NCI-H2196 treated with DMSO at 0.1 percent for 48 hours (cell line): ENCODE results near the gene CDK19.
"Not testable (repeated sequence)": the region's sequence is repeated elsewhere in the genome, so short reads cannot be mapped to it uniquely, and the experiment has no call there.

Source experiments
- DNase-seq: peaks from one replicate; lab custom pipeline; 2025; ENCODE audit not compliant: unreplicated experiment; lab: John Stamatoyannopoulos, UW

CDK19 gene

DNA sequence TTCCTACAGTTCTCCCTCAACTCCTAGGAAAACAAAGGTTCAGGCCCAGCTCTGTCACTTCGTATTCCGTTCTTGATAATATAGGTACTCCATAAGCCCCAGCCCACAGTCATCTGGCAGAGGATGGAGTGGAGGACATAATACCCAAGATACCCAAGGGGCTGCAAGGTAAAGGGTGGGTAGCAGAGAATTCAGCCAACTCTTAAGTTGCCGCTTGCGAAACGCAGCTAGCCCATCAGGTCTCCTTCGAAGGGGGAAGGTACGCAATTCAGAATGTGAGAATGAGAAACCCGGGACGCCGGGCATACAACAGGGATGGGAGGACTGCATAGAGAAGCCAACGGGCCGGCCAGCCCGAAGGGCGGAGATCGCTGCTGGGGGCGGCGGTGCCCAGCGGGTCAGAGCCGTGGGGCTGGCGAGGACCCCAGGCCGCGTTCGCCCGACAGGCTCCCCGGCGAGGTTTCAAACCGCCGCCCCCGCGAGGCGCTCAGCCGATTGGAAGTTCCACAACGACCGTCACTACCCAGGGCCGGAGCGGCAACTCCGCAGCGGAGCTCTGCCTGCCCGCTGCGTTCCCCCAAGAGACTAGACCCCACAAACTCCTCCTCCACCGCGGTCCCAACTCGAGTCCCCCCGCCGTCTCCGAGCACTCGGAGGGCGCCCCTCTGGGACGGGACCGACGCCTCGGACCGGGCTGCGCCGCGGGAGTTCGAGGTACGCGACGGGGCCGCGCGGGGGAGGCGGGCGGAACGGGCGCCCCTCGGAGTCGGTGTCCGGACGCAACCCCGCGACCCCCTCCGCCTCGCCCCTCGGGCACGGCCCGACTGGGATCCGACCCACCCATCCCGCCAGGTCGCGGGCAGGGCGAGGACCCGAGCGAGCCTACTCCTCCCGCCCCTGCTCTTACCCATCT is 911 bp downstream of the CDK19 start:
- peak; percentile 9 for DNase-seq

DNA sequence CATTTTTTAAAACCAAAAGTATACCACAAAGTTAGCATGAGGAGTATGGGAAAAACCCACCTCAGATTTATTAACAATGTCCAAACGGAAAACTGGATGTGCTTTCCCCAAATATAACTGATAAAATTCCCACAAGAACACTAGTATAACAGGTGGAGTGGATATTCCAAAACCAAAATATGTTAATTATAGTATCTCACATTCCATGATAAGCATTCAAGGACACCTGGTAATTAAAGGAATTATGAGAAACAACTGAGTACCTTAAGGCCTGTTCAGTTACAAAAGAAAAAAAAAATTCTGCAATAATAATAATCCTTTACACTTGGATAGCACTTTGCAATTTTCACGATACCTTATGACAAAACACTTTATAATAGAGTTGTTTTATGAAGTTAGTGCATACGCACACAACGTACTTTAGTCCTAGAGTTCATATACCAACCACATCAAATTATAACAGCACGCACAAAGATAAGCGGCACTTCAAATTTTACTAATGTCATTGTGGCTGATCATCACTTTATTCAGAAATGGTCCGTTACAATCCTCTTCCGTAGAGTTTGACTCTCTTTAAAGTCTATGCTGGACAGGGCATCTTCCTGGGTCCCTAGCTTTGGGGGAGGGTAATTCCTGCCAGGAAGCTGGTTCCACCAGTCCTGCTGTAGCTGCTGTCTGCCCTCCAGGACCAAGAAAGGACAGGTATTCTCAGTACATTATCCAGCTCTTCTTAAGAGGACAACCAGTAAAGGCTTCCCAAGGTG is 1.7 kb downstream of the CDK19 start:
- no peak for DNase-seq

DNA sequence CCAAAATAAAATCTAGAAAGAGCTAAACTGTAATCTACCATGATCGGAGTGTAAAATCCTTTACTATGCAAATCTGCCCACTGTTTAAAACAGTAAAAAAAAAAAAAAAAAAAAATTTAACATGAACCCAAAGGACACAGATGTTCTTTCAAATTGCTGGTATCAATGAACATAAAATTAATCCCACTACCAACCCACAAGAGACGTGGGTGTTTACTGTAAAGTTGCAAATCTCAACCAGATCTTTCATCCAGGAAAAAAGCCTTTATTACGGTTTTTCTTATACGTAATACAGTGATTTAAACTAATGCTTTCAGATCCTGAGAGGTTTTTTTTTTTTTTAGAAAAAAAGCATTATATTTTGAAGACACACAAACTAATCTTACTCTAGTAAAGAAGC is 2.5 kb downstream of the CDK19 start:
- no peak for DNase-seq

DNA sequence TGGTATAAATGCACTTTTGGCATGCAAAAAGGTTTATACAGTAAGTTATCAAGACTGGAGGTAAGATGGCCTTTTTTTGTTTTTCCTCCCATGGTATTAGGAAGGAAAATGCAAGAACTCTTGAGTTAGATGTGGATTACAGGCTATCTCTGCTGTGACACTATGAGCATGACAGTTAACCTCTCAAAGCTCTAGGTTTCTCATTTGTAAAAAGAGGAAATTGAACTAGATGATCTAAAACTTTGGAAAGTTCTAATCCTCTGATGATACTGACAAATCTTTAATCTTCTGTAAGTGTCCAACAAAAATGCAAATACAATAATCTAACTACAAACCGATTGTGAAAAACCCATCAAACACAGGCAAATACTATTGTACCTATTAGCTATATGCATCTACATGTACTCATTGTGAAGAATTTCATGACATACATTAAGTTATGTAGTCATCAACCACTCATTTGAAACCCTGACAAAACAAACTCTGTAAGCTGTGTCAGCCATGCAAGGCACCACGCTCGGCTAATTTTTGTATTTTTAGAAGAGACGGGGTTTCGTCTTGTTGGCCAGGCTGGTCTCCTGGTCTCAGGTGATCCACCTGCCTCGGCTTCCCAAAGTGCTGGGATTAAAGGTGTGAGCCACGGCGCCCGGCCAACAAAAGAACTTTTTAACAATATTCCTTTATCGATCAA is 4.2 kb downstream of the CDK19 start:
- no peak for DNase-seq

DNA sequence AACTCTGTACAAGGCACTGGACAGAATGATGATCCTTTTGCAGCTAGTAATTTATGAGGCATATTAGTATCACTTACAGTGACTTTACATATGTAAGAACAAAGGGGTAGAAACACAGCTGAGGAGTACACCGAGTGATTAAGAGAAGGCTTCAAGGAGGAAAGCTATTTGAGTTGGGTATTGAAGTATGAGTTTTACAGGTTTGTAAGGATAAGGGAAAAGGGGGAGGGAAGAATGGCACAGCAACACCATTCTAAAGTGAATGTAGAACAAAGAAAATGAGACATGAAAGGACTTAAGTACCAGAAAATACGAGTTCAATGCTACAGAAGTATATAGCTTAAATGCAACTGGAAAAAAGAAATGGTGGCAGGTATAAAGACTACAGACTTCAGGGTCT is 5.5 kb downstream of the CDK19 start:
- no peak for DNase-seq

DNA sequence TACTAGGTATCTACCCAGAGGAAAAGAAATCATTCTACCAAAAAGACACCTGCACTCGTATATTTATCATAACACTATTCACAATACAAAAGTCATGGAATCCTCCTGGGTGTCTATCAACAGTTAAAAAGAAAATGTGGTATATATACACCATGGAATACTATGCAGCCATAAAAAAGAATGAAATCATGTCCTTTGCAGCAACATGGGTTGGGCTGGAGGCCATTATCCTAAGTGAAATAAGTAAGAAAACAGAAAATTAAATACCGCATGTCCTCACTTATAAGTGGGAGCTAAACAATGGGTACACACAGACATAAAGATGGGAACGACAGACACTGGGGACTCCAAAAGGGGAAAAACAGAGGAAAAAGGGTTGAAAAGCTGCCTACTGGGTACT is 13.1 kb downstream of the CDK19 start:
- DNase-seq: not testable (repeated sequence)

DNA sequence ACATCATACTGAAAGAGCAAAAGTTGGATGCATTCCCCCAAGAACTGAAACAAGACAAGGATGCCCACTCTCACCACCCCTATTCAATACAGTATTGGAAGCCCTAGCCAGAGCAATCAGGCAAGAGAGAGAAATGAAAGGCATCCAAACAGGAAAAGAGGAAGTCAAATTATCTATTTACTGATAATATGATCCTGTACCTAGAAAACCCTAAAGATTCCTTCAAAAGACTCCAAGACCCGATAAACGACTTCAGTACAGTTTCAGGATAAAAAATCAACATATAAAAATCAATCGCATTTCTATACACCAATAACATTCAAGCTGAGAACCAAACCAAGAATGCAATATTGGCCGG is 14.5 kb downstream of the CDK19 start:
- no peak for DNase-seq

DNA sequence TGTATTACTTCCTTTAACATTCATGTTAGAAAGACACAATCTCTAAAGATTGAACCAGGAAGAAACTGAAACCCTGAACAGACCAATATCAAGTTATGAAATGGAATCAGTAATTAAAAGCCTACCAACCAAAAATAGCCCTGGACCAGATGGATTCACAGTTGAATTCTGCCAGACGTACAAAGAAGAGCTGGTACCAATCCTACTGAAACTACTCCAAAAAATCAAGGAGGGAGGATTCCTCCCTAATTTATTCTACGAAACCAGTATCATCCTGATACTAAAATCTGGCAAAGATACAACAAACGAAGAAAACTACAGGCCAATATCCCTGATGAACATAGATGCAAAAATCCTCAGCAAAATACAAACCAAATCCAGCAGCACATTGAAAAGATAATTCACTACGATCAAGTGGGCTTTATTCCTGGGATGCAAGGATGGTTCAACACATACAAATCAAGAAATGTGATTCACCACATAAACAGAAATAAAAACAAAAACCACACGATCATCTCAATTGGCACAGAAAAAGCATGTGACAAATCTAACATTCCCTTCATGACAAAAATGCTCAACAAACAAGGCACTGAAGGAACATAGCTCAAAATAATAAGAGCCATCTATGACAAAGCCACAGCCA is 15.0 kb downstream of the CDK19 start:
- DNase-seq: no peak

DNA sequence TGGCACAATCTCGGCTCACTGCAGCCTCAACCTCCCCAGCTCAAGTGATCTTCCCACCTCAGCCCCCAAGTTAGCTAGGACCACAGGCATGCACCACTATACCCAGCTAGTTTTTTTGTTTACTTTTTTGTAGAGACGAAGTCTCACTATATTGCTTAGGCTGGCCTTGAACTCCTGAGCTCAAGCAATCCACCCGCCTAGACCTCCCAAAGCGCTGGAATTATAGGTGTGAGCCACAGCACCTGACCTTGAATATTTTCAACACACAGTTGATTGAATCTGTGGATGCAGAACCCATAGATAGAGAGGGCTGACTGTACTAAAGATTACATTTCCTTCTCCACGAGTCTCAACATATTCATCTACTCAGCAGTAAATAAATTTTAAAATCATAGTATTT is 15.6 kb downstream of the CDK19 start:
- DNase-seq: no peak

DNA sequence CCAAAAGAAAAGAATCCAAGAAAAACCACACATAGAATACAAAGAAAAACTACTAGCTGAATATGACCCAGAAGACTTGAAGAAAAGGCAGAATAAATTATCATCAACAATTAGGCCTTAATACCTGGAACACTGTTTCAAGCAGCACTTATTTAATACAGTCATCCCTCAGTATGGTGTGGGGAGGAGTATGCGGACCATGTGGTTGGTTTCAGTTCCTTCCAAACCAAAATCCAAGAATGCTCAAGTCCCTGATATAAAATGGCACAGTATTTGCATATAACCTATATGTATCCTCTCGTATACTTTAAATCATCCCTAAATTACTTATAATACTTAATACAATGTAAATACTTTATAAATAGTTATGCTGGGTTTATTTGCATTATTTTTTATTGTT is 16.1 kb downstream of the CDK19 start:
- no peak for DNase-seq

DNA sequence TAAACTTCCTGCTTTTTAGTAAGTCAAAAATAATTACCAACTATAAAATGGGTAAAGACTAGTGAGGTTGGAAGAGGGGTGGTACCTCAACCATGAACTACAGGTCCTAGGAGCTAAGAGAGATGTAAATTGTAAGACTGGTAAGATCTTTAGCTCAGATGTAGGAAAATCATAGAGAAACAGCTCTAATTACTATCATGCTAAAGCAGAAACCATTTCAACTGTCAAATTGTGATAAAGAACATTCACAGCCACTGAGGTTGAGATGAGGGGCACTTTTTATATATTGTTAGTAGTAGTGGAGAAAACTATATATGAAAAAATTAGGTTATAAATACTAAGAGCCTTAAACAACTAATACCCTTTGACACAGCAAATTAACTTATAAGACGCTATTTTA is 20.0 kb downstream of the CDK19 start:
- no peak for DNase-seq

DNA sequence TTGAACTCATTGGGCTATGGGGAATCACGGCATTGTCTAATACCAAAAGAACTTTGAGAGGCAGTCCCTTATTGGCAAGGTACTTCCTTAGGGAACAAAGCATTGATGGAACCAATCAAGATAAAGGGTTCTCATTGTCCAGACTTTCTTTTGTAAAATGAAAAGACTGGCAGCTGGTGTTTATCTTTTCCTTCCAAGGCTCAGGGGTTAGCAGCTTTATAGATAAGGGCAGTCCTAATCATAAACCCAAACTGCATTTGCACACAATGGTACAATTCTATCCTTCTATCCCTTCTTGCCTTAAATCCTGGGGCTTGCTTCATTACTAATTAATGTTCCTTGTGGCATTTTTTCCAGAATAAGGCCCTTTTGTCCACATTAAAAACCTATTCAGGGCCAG is 28.6 kb downstream of the CDK19 start:
- DNase-seq: no peak

DNA sequence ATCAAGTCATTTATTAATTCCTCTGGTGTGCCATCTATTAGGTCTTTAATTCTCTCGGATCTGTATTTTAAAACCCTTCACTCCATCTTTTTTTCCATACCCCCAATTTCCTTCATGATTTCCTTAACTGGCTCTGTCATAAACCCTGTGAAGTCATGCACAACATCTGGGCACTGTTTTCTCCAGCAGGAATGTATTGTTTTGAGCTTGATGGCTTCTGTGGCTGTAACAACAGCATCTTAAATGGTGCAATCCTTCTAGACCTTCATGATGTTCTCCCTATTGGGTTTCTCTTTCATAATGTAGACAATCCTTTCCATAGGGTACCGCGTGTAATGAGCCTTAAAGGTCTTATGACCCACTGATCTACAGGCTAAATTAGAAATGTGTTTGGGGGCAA is 29.0 kb downstream of the CDK19 start:
- DNase-seq: no peak

DNA sequence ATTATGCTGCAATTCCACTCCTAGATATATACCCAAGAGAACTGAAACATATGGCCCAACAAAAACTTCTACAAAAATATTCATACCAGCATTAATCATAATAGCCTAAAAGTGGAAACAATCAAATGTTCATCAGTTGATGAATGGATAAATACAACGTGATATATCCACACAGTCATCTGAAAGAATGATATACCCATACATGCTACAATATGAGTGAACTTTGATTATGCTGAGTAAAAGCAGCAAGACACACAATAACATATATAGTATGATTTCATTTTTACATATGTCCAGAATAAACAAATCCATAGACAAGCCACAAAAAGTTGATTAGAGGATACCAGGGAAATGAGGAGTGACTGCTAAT is 30.7 kb downstream of the CDK19 start:
- no peak for DNase-seq

DNA sequence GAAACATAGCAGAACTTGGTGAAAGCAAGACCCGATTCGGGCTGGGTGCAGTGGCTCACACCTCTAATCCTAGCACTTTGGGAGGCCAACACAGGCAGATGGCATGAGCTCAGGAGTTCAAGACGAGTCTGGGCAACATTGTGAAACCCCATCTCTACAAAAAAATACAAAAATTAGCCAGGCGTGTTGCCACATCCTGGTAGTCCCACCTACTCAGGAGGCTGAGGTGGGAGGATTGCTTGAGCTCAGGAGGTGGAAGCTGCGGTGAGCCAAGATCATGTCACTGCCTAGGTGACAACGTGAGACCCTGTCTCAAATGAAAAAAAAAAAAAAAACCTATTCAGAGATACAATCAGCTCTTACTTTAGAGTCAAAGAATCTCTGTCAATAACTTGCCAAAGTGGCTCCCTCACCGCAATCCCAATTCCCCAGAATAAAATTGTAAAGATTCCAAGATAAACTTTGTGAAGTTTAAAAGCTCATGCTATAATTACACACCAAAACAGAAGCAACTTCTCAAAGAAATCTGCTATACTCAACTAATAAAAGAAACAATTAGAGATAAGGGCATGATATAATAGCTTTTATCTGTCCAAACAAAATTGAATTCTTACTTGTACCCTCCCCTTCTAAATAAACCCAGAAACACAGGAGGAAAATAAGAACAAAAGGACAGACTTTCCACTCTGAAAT is 33.6 kb downstream of the CDK19 start:
- no peak for DNase-seq

DNA sequence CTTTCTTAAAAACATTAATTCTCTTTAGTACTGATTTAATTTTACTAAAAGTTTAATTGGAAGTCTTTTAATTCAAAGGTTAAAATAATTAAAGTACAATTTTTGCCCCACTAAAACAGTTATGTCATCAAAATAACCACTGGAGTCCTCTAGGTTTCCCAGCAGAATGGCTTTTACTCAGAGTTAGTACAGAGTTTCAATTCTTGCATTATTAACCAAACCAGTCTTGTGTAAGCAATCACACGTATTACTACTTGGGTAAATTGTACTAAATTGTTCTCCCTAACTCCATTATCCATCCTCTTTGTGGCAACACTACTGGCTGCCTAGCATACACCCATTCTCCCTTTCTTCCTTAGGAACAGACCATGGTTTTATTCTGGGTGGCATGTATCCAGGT is 36.9 kb downstream of the CDK19 start:
- no peak for DNase-seq

DNA sequence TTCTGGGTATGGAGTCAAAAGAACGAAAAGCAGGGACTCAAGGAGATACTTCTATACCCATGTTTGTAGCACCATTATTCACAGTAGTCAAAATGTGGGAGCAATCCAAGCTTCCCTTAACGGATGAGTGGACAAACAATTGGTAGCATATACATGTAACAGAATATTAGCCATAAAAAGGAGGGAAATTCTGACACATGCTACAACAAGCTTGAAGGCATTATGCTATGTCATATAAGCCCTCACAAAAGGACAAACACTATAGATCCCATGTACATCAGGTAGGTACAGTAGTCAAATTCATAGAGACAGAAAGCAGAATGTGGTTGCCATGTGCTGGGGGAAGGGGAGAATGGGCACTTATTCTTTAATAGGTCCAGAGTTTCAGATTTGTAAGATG is 37.6 kb downstream of the CDK19 start:
- DNase-seq: no peak

DNA sequence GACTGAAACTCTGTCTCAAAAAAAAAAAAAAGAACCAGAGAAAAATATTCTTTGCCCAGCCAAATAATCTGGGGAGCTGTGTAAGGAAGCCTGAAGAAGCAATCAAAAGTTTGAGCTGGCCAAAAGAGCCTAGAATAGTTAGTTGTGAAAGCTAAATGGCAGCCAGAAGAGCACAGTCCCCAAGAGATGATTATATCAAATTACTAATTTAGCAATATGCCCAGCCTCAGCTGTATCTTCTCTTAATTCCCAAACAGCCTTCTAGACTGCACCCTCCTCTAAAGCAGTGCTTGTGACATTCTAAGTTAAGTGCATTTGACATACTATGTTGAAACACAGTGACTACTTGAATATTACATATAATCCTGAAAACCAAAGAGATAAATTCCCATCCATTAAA is 38.9 kb downstream of the CDK19 start:
- no peak for DNase-seq

DNA sequence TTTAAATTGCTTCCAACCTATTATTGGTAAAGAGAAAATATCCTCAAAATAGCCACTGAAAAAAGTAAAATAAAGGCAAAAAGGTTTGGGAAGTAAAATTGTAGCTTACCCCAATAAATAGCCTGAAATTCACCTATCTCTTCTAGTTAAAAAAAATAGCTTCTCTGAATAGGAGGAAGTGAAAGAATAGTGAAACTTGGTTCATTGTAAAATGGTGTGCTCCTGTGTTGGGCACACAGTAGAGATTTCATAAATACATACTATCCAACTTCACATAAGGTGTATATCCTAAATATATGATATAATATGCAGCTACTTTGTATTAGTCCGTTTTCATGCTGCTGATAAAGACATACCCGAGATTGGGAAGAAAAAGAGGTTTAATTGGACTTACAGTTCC is 45.3 kb downstream of the CDK19 start:
- DNase-seq: no peak

DNA sequence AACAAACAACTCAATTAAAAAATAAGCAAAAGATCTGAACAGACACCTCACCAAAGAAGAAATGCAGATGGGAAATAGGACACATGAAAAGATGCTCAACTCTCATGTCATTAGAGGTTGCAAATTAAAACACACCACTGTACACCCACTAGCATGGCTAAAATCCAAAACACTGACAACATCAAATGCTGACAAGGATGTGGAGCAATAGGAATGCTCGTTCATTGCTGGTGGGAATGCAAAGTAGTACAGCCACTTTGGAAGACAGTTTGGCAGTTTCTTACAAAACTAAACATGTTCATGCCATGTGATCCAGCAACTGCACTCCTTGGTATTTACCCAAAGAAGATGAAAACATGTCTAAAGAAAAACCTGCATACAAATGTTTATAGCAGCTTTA is 47.2 kb downstream of the CDK19 start:
- DNase-seq: no peak

DNA sequence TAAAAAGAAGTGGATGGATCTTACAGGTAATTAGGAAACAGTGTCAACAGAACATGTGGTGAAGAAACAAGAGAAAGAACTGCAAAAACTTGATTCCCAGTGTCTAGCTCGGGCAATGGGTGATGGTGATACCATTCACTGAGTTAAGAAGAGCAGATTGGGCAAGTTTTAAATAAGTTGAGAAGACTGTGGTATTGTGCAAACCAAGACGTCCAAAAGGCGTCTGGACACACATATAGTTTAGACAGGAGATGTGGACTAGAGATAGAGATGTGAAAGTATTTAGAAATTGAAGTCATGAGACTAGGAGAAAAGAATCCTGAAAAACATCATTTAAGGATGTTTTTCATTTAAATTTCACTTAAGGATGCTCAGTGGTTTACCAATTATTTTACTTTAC is 53.9 kb downstream of the CDK19 start:
- DNase-seq: no peak
